ENCODE data around the gene PLXDC2. TPM values are rescaled to one million over a fixed set of nuclear protein-coding genes. Genes with fewer than 3 reads are reported as not detected.

Gene PLXDC2
- total and polyA plus RNA-seq, 2 donors (not counting 1 experiment from before 2014, with no cell fraction given), result 4.2 to 5.1 TPM

- H3K4me3 ChIP-seq (replicated peaks in 1 of 4; ENCODE audit: control extremely low read depth in 1 of 4, insufficient read depth in 1 of 4, low read depth in 3 of 4, low read length in 4 of 4), result no peak overlapping the region
- no peak for DNase-seq (ENCODE audit: low read depth in 2 of 2)
- no peak overlapping the region for H3K27ac ChIP-seq (ENCODE audit: insufficient read depth, low read length)
- no peaks in the 10 kb centered on the region for H3K4me1 ChIP-seq (ENCODE audit: control insufficient read depth, extremely low read depth, insufficient read depth, low read length)
- no peaks in the 10 kb centered on the region for H3K27me3 ChIP-seq (ENCODE audit: control insufficient read depth, insufficient read depth, low read length)
- TF ChIP-seq EZH2 (IDR thresholded peaks at IDR 0.05; ENCODE audit: low read length, missing control alignments) (no peak), CTCF (conservative IDR thresholded peaks at IDR 0.05 in 1 of 2, IDR thresholded peaks at IDR 0.05 in 1 of 2; ENCODE audit: low read depth in 1 of 2, low read length in 2 of 2) (no peak)
- H2AFZ ChIP-seq (ENCODE audit: low read length), result no peak overlapping the region
- H3K9ac ChIP-seq (ENCODE audit: insufficient read depth, low read length), result no peak overlapping the region
- no peaks in the 10 kb centered on the region for H3K79me2 ChIP-seq (ENCODE audit: control insufficient read depth, insufficient read depth, low read length)
- H3K4me2 ChIP-seq (ENCODE audit: extremely low read depth, insufficient read depth, low read length), result no peak overlapping the region
- H3K9me3 ChIP-seq (ENCODE audit: control insufficient read depth, insufficient read depth, low read depth, low read length), result no peaks in the 10 kb centered on the region
- H3K36me3 ChIP-seq (ENCODE audit: control insufficient read depth, insufficient read depth, low read length), result no peaks in the 10 kb centered on the region
- H4K20me1 ChIP-seq (ENCODE audit: control insufficient read depth, extremely low read depth, insufficient read depth, low read length), result no peaks in the 10 kb centered on the region
These were observed 43.9 kb downstream of the PLXDC2 start for GRCh38 chr10:19860107-19860506.

GRCh38 chr10:19862811-19863515 is 46.7 kb downstream of the PLXDC2 start:
- Histone ChIP-seq H4K20me1 (ENCODE audit: control insufficient read depth, extremely low read depth, insufficient read depth, low read length) (no peaks in the 10 kb centered on the region), H2AFZ (ENCODE audit: low read length) (no peak overlapping the region)
- no peak for DNase-seq (ENCODE audit: low read depth in 2 of 2)

GRCh38 chr10:19865676-19866075 is 49.4 kb downstream of the PLXDC2 start:
- DNase-seq (ENCODE audit: low read depth in 2 of 2), result no peak
- Histone ChIP-seq H3K36me3 (ENCODE audit: control insufficient read depth, insufficient read depth, low read length) (no peaks in the 10 kb centered on the region), H3K27me3 (ENCODE audit: control insufficient read depth, insufficient read depth, low read length) (no peaks in the 10 kb centered on the region), H3K4me3 (replicated peaks in 1 of 4; ENCODE audit: control extremely low read depth in 1 of 4, insufficient read depth in 1 of 4, low read depth in 3 of 4, low read length in 4 of 4) (no peak overlapping the region), H4K20me1 (ENCODE audit: control insufficient read depth, extremely low read depth, insufficient read depth, low read length) (no peaks in the 10 kb centered on the region), H3K4me2 (ENCODE audit: extremely low read depth, insufficient read depth, low read length) (no peak overlapping the region), H3K4me1 (ENCODE audit: control insufficient read depth, extremely low read depth, insufficient read depth, low read length) (no peaks in the 10 kb centered on the region), H3K27ac (ENCODE audit: insufficient read depth, low read length) (no peak overlapping the region), H3K79me2 (ENCODE audit: control insufficient read depth, insufficient read depth, low read length) (no peaks in the 10 kb centered on the region), H2AFZ (ENCODE audit: low read length) (no peak overlapping the region), H3K9ac (ENCODE audit: insufficient read depth, low read length) (no peak overlapping the region), H3K9me3 (ENCODE audit: control insufficient read depth, insufficient read depth, low read depth, low read length) (no peaks in the 10 kb centered on the region)
- no peak for TF ChIP-seq CTCF (conservative IDR thresholded peaks at IDR 0.05 in 1 of 2, IDR thresholded peaks at IDR 0.05 in 1 of 2; ENCODE audit: low read depth in 1 of 2, low read length in 2 of 2)
- TF ChIP-seq EZH2 (IDR thresholded peaks at IDR 0.05; ENCODE audit: low read length, missing control alignments), result no peak

More at GRCh38 chr10:19862811-19863515, 46.7 kb downstream of the PLXDC2 start:
- Histone ChIP-seq H3K4me1 (ENCODE audit: control insufficient read depth, extremely low read depth, insufficient read depth, low read length) (no peaks in the 10 kb centered on the region), H3K27me3 (ENCODE audit: control insufficient read depth, insufficient read depth, low read length) (no peaks in the 10 kb centered on the region), H3K27ac (ENCODE audit: insufficient read depth, low read length) (no peak overlapping the region), H3K4me2 (ENCODE audit: extremely low read depth, insufficient read depth, low read length) (no peak overlapping the region), H3K36me3 (ENCODE audit: control insufficient read depth, insufficient read depth, low read length) (no peaks in the 10 kb centered on the region), H3K9me3 (ENCODE audit: control insufficient read depth, insufficient read depth, low read depth, low read length) (no peaks in the 10 kb centered on the region), H3K79me2 (ENCODE audit: control insufficient read depth, insufficient read depth, low read length) (no peaks in the 10 kb centered on the region), H3K4me3 (replicated peaks in 1 of 4; ENCODE audit: control extremely low read depth in 1 of 4, insufficient read depth in 1 of 4, low read depth in 3 of 4, low read length in 4 of 4) (no peak overlapping the region), H3K9ac (ENCODE audit: insufficient read depth, low read length) (no peak overlapping the region)
- TF ChIP-seq EZH2 (IDR thresholded peaks at IDR 0.05; ENCODE audit: low read length, missing control alignments), result no peak
- TF ChIP-seq CTCF (conservative IDR thresholded peaks at IDR 0.05 in 1 of 2, IDR thresholded peaks at IDR 0.05 in 1 of 2; ENCODE audit: low read depth in 1 of 2, low read length in 2 of 2), result no peak
